Measurements from ENCODE around the gene RUBCNL. TPM values are rescaled to one million over a fixed set of nuclear protein-coding genes. Genes with fewer than 3 reads are reported as not detected.

RUBCNL gene
- total RNA-seq, 1 donor from 2014 or later = 2.9 TPM

GRCh38 chr13:46313432-46314257 is 73.4 kb downstream of the RUBCNL start:
- ATAC-seq (no peak), DNase-seq (no peak)
- Histone ChIP-seq H3K27me3 (no peaks in the 10 kb centered on the region), H3K9me3 (no peaks in the 10 kb centered on the region), H3K27ac (no peak overlapping the region), H3K4me1 (no peaks in the 10 kb centered on the region), H3K36me3 (no peaks in the 10 kb centered on the region), H3K4me3 (no peak overlapping the region)
- intact Hi-C loops (cut with DNase I) = no loop called here
- TF ChIP-seq, protein P1, sequence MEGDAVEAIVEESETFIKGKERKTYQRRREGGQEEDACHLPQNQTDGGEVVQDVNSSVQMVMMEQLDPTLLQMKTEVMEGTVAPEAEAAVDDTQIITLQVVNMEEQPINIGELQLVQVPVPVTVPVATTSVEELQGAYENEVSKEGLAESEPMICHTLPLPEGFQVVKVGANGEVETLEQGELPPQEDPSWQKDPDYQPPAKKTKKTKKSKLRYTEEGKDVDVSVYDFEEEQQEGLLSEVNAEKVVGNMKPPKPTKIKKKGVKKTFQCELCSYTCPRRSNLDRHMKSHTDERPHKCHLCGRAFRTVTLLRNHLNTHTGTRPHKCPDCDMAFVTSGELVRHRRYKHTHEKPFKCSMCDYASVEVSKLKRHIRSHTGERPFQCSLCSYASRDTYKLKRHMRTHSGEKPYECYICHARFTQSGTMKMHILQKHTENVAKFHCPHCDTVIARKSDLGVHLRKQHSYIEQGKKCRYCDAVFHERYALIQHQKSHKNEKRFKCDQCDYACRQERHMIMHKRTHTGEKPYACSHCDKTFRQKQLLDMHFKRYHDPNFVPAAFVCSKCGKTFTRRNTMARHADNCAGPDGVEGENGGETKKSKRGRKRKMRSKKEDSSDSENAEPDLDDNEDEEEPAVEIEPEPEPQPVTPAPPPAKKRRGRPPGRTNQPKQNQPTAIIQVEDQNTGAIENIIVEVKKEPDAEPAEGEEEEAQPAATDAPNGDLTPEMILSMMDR (IDR thresholded peaks at IDR 0.05) = no peak

DNA sequence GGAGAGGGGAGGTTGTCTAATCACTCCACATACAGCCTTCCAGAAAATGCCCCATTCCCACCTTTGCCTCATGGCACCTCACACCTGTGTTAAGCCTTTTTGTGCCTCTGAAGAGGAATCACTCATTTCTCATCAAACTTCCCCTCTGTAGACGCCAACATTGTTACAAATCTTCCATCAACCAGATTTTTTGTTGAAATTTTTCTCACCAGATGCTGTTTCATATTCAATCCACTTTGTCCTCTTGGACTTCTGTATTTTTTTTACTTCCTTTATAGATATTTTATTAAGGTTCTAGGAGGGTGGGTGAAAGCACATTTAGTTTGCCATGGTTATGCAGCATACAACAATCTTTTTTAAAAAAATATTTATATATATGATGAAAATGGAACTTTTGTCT is 74.0 kb downstream of the RUBCNL start:
- H3K27ac ChIP-seq = no peak overlapping the region
- no peaks in the 10 kb centered on the region for H3K27me3 ChIP-seq
- TF ChIP-seq, protein P1 (IDR thresholded peaks at IDR 0.05) = no peak
- no peak overlapping the region for H3K4me3 ChIP-seq
- DNase-seq = no peak
- no peaks in the 10 kb centered on the region for H3K4me1 ChIP-seq
- no peaks in the 10 kb centered on the region for H3K36me3 ChIP-seq
- intact Hi-C loops (cut with DNase I) = no loop called here
- H3K9me3 ChIP-seq = no peaks in the 10 kb centered on the region
- no peak for ATAC-seq

- DNase-seq = no peak
- TF ChIP-seq, protein P1 (IDR thresholded peaks at IDR 0.05) = no peak
- no peaks in the 10 kb centered on the region for H3K4me1 ChIP-seq
- intact Hi-C loops (cut with DNase I) = no loop called here
- H3K4me3 ChIP-seq = no peak overlapping the region
- no peak for ATAC-seq
- H3K9me3 ChIP-seq = no peaks in the 10 kb centered on the region
- H3K27me3 ChIP-seq = no peaks in the 10 kb centered on the region
- no peak overlapping the region for H3K27ac ChIP-seq
- H3K36me3 ChIP-seq = no peaks in the 10 kb centered on the region
Measured at GRCh38 chr13:46311217-46311616, 75.8 kb downstream of the RUBCNL start.

GRCh38 chr13:46310066-46310465 is 77.0 kb downstream of the RUBCNL start:
- Histone ChIP-seq H3K4me3 (no peak overlapping the region), H3K27ac (no peak overlapping the region), H3K4me1 (no peaks in the 10 kb centered on the region), H3K36me3 (no peaks in the 10 kb centered on the region), H3K27me3 (no peaks in the 10 kb centered on the region), H3K9me3 (no peaks in the 10 kb centered on the region)
- no peak for ATAC-seq
- intact Hi-C loops (cut with DNase I) = no loop called here
- no peak for DNase-seq
- TF ChIP-seq, protein P1 (IDR thresholded peaks at IDR 0.05) = no peak

DNA sequence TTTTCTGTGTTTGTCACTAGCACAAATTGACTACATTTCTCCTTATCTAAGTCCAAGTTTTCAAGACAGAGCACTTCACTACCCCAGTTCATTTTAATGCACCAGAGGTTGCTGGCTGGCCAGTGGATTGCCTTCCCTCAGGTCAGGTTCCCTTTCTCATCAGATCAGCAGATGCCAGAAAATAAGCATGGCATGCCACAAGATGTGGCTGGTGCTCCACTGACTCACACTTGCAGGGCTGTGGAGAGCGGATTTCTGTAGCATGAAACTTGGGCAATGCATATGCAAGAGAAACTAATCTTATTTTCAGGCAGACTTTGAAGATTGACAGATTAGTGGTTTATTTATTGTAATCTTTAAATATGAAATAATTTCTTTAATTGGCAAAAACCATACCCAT is 79.5 kb downstream of the RUBCNL start:
- H3K4me3 ChIP-seq = no peak overlapping the region
- H3K36me3 ChIP-seq = no peaks in the 10 kb centered on the region
- H3K4me1 ChIP-seq = peaks cover 2% of the 10 kb centered on the region
- DNase-seq (no peak), ATAC-seq (peak; percentile 62)
- H3K9me3 ChIP-seq = no peaks in the 10 kb centered on the region
- H3K27ac ChIP-seq = no peak overlapping the region
- TF ChIP-seq, protein P1 (IDR thresholded peaks at IDR 0.05) = no peak
- no peaks in the 10 kb centered on the region for H3K27me3 ChIP-seq
- intact Hi-C loops (cut with DNase I) = no loop called here
